Aorta (tissue), 5 donors: ENCODE results near the gene MAP2K5. TPM values are rescaled to one million over a fixed set of nuclear protein-coding genes. Genes with fewer than 3 reads are reported as not detected.

Source experiments
- ATAC-seq: fragments of 200-7000 bp; cut with Tn5 transposase; one replicate; pipeline ENCODE4 v1.9.1; 2022; ENCODE audit warnings: moderate library complexity; ENCODE audit not compliant: low FRiP score
- DNase-seq, 2 donors: peaks; one replicate each; pipeline ENCODE4 v3.0.0-alpha.2; 2020
- H3K27ac ChIP-seq, 2 donors: one replicate each; pipeline ENCODE4 v1.5.1; 2013; ENCODE audit warnings: low read length in 2 of 2, mild to moderate bottlenecking in 2 of 2, moderate library complexity in 2 of 2, control low read depth in 1 of 2, inconsistent platforms in 1 of 2, low read depth in 1 of 2
- H3K27me3 ChIP-seq, 2 donors: one replicate each; pipeline ENCODE4 v1.6.1; 2013; ENCODE audit warnings: control low read depth in 1 of 2, low read length in 1 of 2, mild to moderate bottlenecking in 1 of 2, moderate library complexity in 1 of 2; ENCODE audit not compliant: insufficient read depth in 2 of 2, control insufficient read depth in 1 of 2
- H3K36me3 ChIP-seq, 2 donors: one replicate each; pipeline ENCODE4 v1.6.1; 2013; ENCODE audit warnings: control low read depth in 1 of 2, low read length in 1 of 2, mild to moderate bottlenecking in 1 of 2; ENCODE audit not compliant: insufficient read depth in 2 of 2, control insufficient read depth in 1 of 2
- H3K4me1 ChIP-seq, 2 donors: one replicate each; pipeline ENCODE4 v1.6.1; 2013; ENCODE audit warnings: low read length in 2 of 2, control low read depth in 1 of 2, mild to moderate bottlenecking in 1 of 2, moderate library complexity in 1 of 2; ENCODE audit not compliant: insufficient read depth in 2 of 2, control insufficient read depth in 1 of 2
- H3K4me3 ChIP-seq, 2 donors: one replicate each; pipeline ENCODE4 v1.5.1; 2013; ENCODE audit warnings: low read length in 2 of 2, control low read depth in 1 of 2, mild to moderate bottlenecking in 1 of 2
- H3K9me3 ChIP-seq: one replicate; pipeline ENCODE4 v1.6.1; 2013; ENCODE audit warnings: mild to moderate bottlenecking, low read length; ENCODE audit not compliant: control insufficient read depth
- WGBS, 2 donors: extraction: QIAGEN DNeasy Blood & Tissue Kit; methylation state at CpG; one replicate each; pipeline ENCODE4 v1.1.7; 2013; 5-methylcytosine and 5-hydroxymethylcytosine counted together
- intact Hi-C, 2 donors: fragments of 100-400 bp; cut with DNase I; formaldehyde crosslinking; loops; one replicate each; pipeline versions ENCODE4 v1.14.2 to v1.15.0; 2022
- polyA plus RNA-seq, 2 donors: library from polyadenylated mRNA; stranded (reverse); fragments of 200-250 nt; gene quantifications; one replicate each; pipeline ENCODE4 v1.2.3, GENCODE V29; 2013
- total RNA-seq, 2 donors: library from RNA; stranded (reverse); fragmentation: NEBNext Ultra II Directional; extraction: Animal tissue kit (Norgen Biotek cat#: 25700); gene quantifications; one replicate each; pipeline ENCODE4 v1.2.1, GENCODE V29; 2021
- donor health status: healthy with polysubstance abuse.
- donor health status: Bipolar disorder and iron deficiency.
- donor health status: DM: no; HTN: no; CAD: no.
- donor health status: DM: no; HTN: no; CAD: no.
- donor health status: DM: yes; HTN: yes; CAD: no.

The MAP2K5 gene
- total and polyA plus RNA-seq, 4 donors: 7.3 to 29.2 (median 17.1) TPM

GRCh38 chr15:67855842-67856241, 313.3 kb downstream of the MAP2K5 start:
- Histone ChIP-seq H3K27me3 (no peaks in the 10 kb centered on the region), H3K9me3 (no peaks in the 10 kb centered on the region), H3K4me1 (no peaks in the 10 kb centered on the region), H3K27ac (no peak overlapping the region), H3K4me3 (no peak overlapping the region), H3K36me3 (no peaks in the 10 kb centered on the region)
- ATAC-seq: no peak
- intact Hi-C loops: no loop called here
- WGBS, 2 donors: 36 to 68% methylated on average over 3 of the region's 3 CpGs
- no peak for DNase-seq

Other genes starting within 250 kb of the MAP2K5 start
- gene C15orf61, start 21.6 kb upstream of the MAP2K5 start, total RNA-seq: 1 to 10 TPM; 3.0 to 4.4 TPM
- gene C15orf61, start 21.6 kb upstream of the MAP2K5 start, polyA plus RNA-seq: 1 to 10 TPM; 1.2 to 4.9 TPM